HG03039 (cell line): Measurements from ENCODE around the gene DNAJC6.

Source experiments
- ATAC-seq: cut with Tn5 transposase; IDR thresholded peaks from one replicate; pipeline ENCODE4 v1.9.1; 2021; ENCODE audit warnings: mild to moderate bottlenecking, moderate library complexity; ENCODE audit not compliant: unreplicated experiment

Gene DNAJC6

DNA sequence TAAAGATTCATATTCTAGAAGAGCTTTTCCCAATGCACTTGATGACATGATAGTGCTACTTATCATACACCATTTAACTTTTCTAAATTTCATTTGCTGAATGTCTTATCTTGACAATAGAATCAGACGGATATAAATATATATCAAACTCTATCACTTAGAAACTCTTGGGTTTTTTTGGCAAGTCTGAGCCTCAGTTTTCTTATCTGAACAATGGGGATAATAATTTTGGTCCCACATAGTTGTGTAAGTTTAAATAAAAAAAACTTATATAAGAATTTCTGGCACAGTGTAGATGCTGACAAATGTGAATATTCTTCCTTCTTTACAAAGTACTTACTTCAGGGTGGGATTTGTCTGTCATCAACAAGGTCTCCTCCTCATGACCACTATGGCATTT is 89.7 kb downstream of the DNAJC6 start:
- ATAC-seq = no peak

DNA sequence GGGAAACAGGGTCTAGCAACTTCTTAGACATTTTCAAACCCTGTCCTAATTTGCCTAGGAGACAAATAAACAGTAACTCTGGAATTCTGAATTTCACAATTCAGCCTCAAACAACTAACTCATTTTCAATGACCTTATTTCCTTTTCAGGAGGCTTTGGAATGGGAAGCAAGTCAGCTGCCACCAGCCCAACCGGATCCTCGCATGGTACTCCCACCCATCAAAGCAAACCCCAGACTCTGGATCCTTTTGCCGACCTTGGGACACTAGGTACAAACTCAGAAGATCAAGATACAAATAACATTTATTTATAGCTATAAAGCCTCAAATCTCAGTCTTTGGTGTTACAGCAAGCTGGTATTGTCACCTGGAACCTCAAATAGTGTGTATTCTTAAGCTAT is 92.3 kb downstream of the DNAJC6 start:
- no peak for ATAC-seq

GRCh38 chr1:65404941-65405340 is 95.6 kb downstream of the DNAJC6 start:
- ATAC-seq = no peak

- no peak for ATAC-seq
Measured at GRCh38 chr1:65407877-65408276, 98.5 kb downstream of the DNAJC6 start.

GRCh38 chr1:65409314-65409713 is 100.0 kb downstream of the DNAJC6 start:
- ATAC-seq = no peak

DNA sequence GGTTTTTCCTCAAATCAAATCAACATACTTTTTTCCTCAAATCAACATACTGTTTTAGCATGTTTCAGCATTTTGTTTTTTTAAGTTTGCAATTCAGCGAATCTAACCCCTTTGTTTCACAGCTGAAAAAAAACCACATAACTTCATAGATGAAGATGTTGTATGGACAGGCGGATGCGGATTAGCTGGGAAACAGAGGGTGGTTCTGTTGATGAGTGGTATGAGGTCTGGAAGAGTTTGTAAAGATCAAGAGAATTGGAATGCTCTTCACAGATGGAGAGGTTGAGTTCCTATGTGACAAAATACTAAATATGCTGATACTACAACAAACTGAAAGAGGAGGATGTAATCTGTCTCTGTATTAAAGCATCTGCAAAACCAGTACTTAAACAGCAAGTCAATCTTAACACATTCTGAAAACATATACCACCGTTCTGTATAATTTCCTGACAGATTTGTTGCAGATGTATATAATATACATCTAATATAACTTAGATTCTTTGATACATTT is 100.5 kb downstream of the DNAJC6 start:
- ATAC-seq = no peak

- ATAC-seq = no peak
Measured at GRCh38 chr1:65412256-65412983, 103.1 kb downstream of the DNAJC6 start.

GRCh38 chr1:65412984-65413375 is 103.6 kb downstream of the DNAJC6 start:
- ATAC-seq = no peak

DNA sequence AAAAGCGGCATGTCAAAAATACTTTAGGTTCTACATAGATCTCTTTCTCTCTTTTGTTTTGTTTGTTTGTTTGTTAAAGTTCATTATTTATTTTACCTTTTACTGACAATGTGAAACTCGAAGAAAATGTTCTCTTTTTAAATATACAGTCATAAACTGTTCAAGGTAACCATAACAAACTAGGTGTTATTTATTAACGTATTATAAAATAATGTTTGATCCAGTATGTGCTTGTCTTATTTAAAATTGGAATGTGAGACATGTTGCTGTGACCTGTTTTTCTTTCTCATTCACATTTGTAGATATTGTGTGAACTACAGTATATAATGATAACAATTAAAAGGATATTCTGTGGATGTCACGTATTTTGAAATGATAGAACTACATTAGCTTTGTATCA is 105.2 kb downstream of the DNAJC6 start:
- ATAC-seq = no peak

DNA sequence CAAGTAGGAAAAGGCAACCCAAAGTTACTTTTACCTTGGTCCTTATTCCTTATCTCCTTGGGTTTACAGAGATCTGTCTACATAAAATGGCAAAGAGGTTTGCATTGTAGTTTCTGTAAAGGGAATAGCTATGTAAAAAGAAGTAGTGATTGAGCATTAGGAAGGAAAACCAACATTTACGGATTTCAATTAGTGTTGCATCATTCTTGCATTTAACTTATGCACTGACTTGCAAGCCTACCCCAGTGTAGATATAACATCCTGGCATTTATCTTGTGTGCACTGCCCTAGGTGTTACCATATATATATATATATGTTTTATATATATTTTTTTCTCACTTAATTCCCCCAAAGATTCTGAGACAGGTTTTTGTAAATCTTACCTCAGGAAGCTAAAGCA is 107.4 kb downstream of the DNAJC6 start:
- ATAC-seq = no peak

DNA sequence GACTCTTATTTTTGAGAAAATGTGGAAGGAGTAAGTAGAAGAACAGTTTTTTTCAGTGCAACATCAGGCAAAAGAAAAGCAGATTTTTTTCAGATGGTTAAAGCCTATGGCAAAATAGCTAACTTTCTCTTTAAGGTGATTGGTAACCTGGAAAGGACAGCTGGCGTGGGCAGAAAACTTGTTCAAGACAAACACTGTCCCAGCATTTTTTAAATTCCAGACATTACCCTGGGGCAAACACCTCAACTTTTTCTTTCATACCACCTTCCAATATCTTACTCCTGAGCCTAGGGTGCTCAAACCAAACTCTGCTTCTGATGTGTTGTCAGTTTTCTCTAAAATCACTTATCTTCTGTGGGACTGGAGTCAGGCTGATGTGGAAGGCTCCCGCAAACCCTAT is 108.4 kb downstream of the DNAJC6 start:
- no peak for ATAC-seq

DNA sequence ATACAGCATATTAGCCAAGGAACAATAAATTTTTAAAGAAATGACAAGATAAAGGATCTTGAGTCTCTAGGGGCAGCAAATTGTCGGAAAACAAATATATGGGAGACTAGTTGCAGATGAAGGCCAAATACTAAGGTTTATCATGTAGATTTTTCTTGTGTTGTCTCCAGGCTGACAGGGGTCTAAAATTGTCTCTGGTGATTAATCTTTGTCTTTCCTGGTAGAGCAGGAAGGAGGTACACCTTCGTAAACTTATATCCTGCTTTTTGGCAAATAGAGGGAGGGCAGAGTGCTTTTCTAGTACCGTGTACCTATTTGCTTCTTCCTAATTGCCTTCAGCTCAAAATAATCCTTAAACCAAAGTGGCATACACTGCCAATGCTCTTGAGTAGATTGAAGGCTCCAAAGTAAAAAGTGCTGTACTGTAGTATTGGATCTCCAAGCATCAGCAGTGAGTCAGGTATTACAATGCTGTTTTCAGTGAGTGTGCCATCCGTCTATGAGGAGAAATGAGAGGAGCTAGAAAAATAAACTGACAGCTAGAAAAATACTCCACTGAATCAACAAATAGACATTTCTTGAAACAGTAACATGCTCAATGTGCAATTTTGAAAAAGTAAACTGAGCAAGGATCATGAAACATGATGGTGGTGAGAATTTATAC is 109.3 kb downstream of the DNAJC6 start:
- ATAC-seq = no peak

GRCh38 chr1:65419681-65420589 is 110.6 kb downstream of the DNAJC6 start:
- peak; percentile 93 for ATAC-seq

- ATAC-seq = peak; percentile 60
Measured at GRCh38 chr1:65420590-65421350, 111.4 kb downstream of the DNAJC6 start, which contains the start of the genes LEPR and LEPROT. LEPR (plus strand) TSS chr1:65420668; CDS start chr1:65565566, 144,898 bp downstream. LEPROT (plus strand) TSS chr1:65420668; CDS start chr1:65420725, 57 bp downstream.

DNA sequence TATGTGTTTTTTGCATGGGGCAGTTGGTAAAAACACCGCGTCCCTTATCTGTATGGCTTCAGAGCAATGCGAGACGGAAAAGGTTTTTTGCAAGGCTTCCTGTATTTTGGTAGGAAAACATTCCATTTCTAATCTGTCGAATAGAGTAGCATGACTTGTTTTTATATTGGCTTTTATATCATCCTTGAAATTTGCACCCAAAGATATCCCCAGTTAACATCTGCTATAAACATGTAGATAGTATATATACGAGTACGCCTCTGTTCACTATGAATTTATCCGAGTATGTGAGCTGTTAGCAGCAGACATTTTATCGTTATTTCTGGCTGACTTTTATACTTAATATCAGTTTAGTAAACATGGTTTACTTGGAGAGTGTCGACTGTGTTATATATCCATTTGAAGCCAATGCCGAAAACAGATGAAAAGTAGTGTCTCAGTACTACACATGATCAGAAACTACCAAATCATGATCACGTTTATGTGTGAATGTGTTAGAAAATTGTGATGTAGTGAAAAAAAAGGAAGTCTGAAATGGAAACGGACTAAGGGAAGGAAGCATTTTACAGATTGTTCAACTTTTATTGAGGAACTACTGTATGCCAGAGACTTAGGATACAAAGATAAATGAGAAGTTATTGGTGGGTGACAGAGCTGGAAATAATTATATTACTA is 112.1 kb downstream of the DNAJC6 start:
- no peak for ATAC-seq

- no peak for ATAC-seq
Measured at GRCh38 chr1:65422241-65423203, 113.2 kb downstream of the DNAJC6 start.

GRCh38 chr1:65423884-65424572 is 114.7 kb downstream of the DNAJC6 start:
- no peak for ATAC-seq

DNA sequence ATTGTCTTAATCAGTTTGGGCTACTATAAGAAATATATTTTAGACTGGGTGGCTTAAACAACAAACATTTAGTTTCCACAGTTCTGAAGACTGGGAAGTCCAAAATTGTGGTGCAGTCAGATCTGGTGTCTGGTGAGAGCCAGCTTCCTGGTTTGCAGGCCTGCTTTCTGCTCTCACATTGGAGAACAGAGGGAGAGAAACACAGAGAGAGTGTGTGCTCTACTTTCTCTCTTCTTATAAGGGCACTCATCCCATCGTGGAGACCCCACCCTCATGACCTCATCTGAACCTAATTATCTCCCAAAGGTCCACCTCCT is 115.2 kb downstream of the DNAJC6 start:
- no peak for ATAC-seq
